Smooth muscle cell (in vitro differentiated cells): ENCODE results near the gene SMIM29. TPM values are rescaled to one million over a fixed set of nuclear protein-coding genes. Genes with fewer than 3 reads are reported as not detected.

Source experiments
- DNase-seq: peaks from one replicate; lab custom pipeline; 2025; ENCODE audit not compliant: unreplicated experiment; lab: John Stamatoyannopoulos, UW
- H2AFZ ChIP-seq: fragments of 200-600 bp; sonication (generic); 2 replicates; pipeline ENCODE4 v1.6.0; 2016; ENCODE audit warnings: antibody characterized with exemption, low read depth, mild to moderate bottlenecking
- H3F3A ChIP-seq: fragments of 200-600 bp; sonication (generic); 2 replicates; pipeline ENCODE4 v1.6.0; 2017; ENCODE audit warnings: antibody characterized with exemption, low read depth
- H3K27ac ChIP-seq: fragments of 200-600 bp; sonication (generic); 2 replicates; pipeline ENCODE4 v1.5.1; 2016; ENCODE audit warnings: low read depth, mild to moderate bottlenecking
- H3K27me3 ChIP-seq: fragments of 200-600 bp; sonication (generic); 2 replicates; pipeline ENCODE4 v1.6.1; 2016; ENCODE audit warnings: low read depth, mild to moderate bottlenecking
- H3K36me3 ChIP-seq: fragments of 200-600 bp; sonication (generic); 2 replicates; pipeline ENCODE4 v1.5.1; 2016; ENCODE audit warnings: low read depth
- H3K4me1 ChIP-seq: fragments of 200-600 bp; sonication (generic); 2 replicates; pipeline ENCODE4 v1.5.1; 2016; ENCODE audit warnings: low read depth
- H3K4me2 ChIP-seq: fragments of 200-600 bp; sonication (generic); 2 replicates; pipeline ENCODE4 v1.6.0; 2016; ENCODE audit warnings: mild to moderate bottlenecking
- H3K4me3 ChIP-seq: fragments of 200-600 bp; sonication (generic); 2 replicates; pipeline ENCODE4 v1.5.1; 2016; ENCODE audit warnings: mild to moderate bottlenecking
- H3K79me2 ChIP-seq: fragments of 200-600 bp; sonication (generic); 2 replicates; pipeline ENCODE4 v1.6.0; 2016; ENCODE audit warnings: low read depth, mild to moderate bottlenecking
- H3K9ac ChIP-seq: fragments of 200-600 bp; sonication (generic); 2 replicates; pipeline ENCODE4 v1.6.0; 2016; ENCODE audit warnings: low read depth
- H3K9me3 ChIP-seq: fragments of 200-600 bp; sonication (generic); replicated peaks from 2 replicates; pipeline ENCODE4 v1.5.1; 2016; ENCODE audit warnings: low read depth
- H4K20me1 ChIP-seq: fragments of 200-600 bp; sonication (generic); 2 replicates; pipeline ENCODE4 v1.6.0; 2016; ENCODE audit warnings: low read depth
- CTCF ChIP-seq: fragments of 200-600 bp; sonication (generic); IDR thresholded peaks from 2 replicates; pipeline ENCODE4 v1.5.1; 2017; ENCODE audit warnings: borderline replicate concordance, mild to moderate bottlenecking, antibody characterized with exemption; ENCODE audit not compliant: insufficient read depth, poor library complexity, severe bottlenecking
- WGBS: methylation state at CpG from one replicate; pipeline ENCODE4 v1.1.7; 2016; ENCODE audit warnings: low lambda C conversion rate; 5-methylcytosine and 5-hydroxymethylcytosine counted together
- microRNA-seq: library from miRNA; unstranded; fragments of <30 nt; microRNA quantifications from one replicate; pipeline ENCODE4, GENCODE V29; 2016; ENCODE audit warnings: borderline number of aligned reads
- polyA plus RNA-seq: library from polyadenylated mRNA; unstranded; fragments of >200 nt; fragmentation: Nextera tagmentation; extraction: Ambion mirVana; gene quantifications from 2 replicates; pipeline ENCODE4 v1.2.1, GENCODE V29; 2016
- small RNA-seq: library from RNA; depleted of rRNA; stranded (forward); fragments of <200 nt; gene quantifications from one replicate; pipeline ENCODE3, GENCODE V24; 2014
- total RNA-seq: library from RNA; depleted of rRNA; stranded (reverse); fragments of >200 nt; gene quantifications from 2 replicates; pipeline ENCODE4 v1.2.3, GENCODE V29; 2014

Gene SMIM29
- total and polyA plus RNA-seq, 2 experiments from 2014 or later: 29.2 to 29.7 TPM

GRCh38 chr6:34201455-34202107 lies 47.2 kb downstream of the SMIM29 start:
- no peak for DNase-seq
- no peaks in the 10 kb centered on the region for H3K27me3 ChIP-seq
- TF ChIP-seq CTCF: no peak
- 88% methylated on average over 4 of the region's 4 CpGs for WGBS
- H3K4me1 ChIP-seq: no peaks in the 10 kb centered on the region
- no peaks in the 10 kb centered on the region for H4K20me1 ChIP-seq
- no peak overlapping the region for H3K4me3 ChIP-seq
- H3F3A ChIP-seq: no peaks in the 10 kb centered on the region
- H3K9me3 ChIP-seq: no peaks in the 10 kb centered on the region
- no peak overlapping the region for H2AFZ ChIP-seq
- no peak overlapping the region for H3K27ac ChIP-seq
- H3K4me2 ChIP-seq: no peak overlapping the region
- H3K9ac ChIP-seq: no peak overlapping the region
- H3K36me3 ChIP-seq: no peaks in the 10 kb centered on the region
- no peaks in the 10 kb centered on the region for H3K79me2 ChIP-seq

- H3K79me2 ChIP-seq: no peaks in the 10 kb centered on the region
- H3K4me1 ChIP-seq: no peaks in the 10 kb centered on the region
- H3K36me3 ChIP-seq: no peaks in the 10 kb centered on the region
- H3K4me3 ChIP-seq: no peak overlapping the region
- no peaks in the 10 kb centered on the region for H4K20me1 ChIP-seq
- no peak overlapping the region for H3K9ac ChIP-seq
- WGBS: 85% methylated on average over 5 of the region's 5 CpGs
- no peaks in the 10 kb centered on the region for H3F3A ChIP-seq
- H3K9me3 ChIP-seq: no peaks in the 10 kb centered on the region
- DNase-seq: no peak
- H3K27ac ChIP-seq: no peak overlapping the region
- no peak overlapping the region for H2AFZ ChIP-seq
- no peak for TF ChIP-seq CTCF
- H3K4me2 ChIP-seq: no peak overlapping the region
- no peaks in the 10 kb centered on the region for H3K27me3 ChIP-seq
These were observed 48.4 kb downstream of the SMIM29 start for GRCh38 chr6:34200340-34200971.

GRCh38 chr6:34196833-34197195 lies 52.0 kb downstream of the SMIM29 start:
- Histone ChIP-seq H3K27me3 (no peaks in the 10 kb centered on the region), H4K20me1 (no peaks in the 10 kb centered on the region), H3K4me3 (peak overlapping the region; percentile 51), H3K9ac (no peak overlapping the region), H3K9me3 (no peaks in the 10 kb centered on the region), H3F3A (no peaks in the 10 kb centered on the region), H3K79me2 (no peaks in the 10 kb centered on the region), H2AFZ (peak overlapping the region; percentile 87), H3K4me1 (no peaks in the 10 kb centered on the region), H3K36me3 (no peaks in the 10 kb centered on the region), H3K4me2 (peak overlapping the region; percentile 88), H3K27ac (no peak overlapping the region)
- TF ChIP-seq CTCF: no peak
- WGBS: 72% methylated on average over 5 of the region's 10 CpGs
- no peak for DNase-seq

Small RNAs within 50 kb of the gene (microRNA-seq; reads per million reads assigned to microRNA genes)
- gene MIR6835: not detected

Small RNAs within 50 kb of the gene (small RNA-seq; reads per million reads assigned to genes)
- gene MIR6835: not detected

Other genes starting within 250 kb of the SMIM29 start
- not detected in 2 replicates for gene GRM4, start 102.9 kb downstream of the SMIM29 start, total RNA-seq
- gene GRM4, start 102.9 kb downstream of the SMIM29 start, polyA plus RNA-seq: 0.21 TPM in 1 of 2 replicates, not detected in the other
- 35.2 and 41.8 TPM in 2 replicates for gene HMGA1, start 12.1 kb downstream of the SMIM29 start, total RNA-seq
- 69.9 and 105 TPM in 2 replicates for gene HMGA1, start 12.1 kb downstream of the SMIM29 start, polyA plus RNA-seq
- 12.9 and 15.2 TPM in 2 replicates for gene NUDT3, start 143.7 kb upstream of the SMIM29 start, total RNA-seq
- 7.5 and 7.8 TPM in 2 replicates for gene NUDT3, start 143.7 kb upstream of the SMIM29 start, polyA plus RNA-seq
- gene RPS10, start 177.1 kb upstream of the SMIM29 start, total RNA-seq: 2,106 and 2,498 TPM in 2 replicates
- 660 and 695 TPM in 2 replicates for gene RPS10, start 177.1 kb upstream of the SMIM29 start, polyA plus RNA-seq
- not detected in 2 replicates for gene PACSIN1, start 217.1 kb upstream of the SMIM29 start, total RNA-seq
- gene PACSIN1, start 217.1 kb upstream of the SMIM29 start, polyA plus RNA-seq: not detected in 2 replicates